HCT116 (cell line): ENCODE results near the gene ENOX1. TPM values are rescaled to one million over a fixed set of nuclear protein-coding genes. Genes with fewer than 3 reads are reported as not detected.

Source experiments
- ATAC-seq: fragments of 200-7000 bp; cut with Tn5 transposase; 2 replicates; pipeline ENCODE4 v1.9.1; 2020; ENCODE audit warnings: mild to moderate bottlenecking, moderate library complexity
- BruUV-seq: library from RNA; stranded (reverse); fragments of 400-500 nt; replicated peaks from 2 replicates; lab custom pipeline; 2021; lab: Mats Ljungman, UMichigan
- CTCF ChIA-PET: fragments of 300-600 bp; sonication (Branson Sonifier 250); formaldehyde crosslinking; loops from one replicate; lab custom pipeline; 2021; ENCODE audit warnings: antibody characterized with exemption; lab: Charles Lee
- POLR2A ChIA-PET: fragments of 300-600, 350-600 bp; sonication (Branson Sonifier 250); formaldehyde crosslinking; loops from one replicate; lab custom pipeline; 2021; ENCODE audit warnings: antibody characterized with exemption; lab: Charles Lee
- RAD21 ChIA-PET, 2 experiments: fragments of 300-600 bp; sonication (Branson Sonifier 250); formaldehyde crosslinking; loops; one replicate each; lab custom pipeline; 2023; ENCODE audit warnings: low total read pairs in 2 of 2; ENCODE audit not compliant: uncharacterized antibody in 2 of 2, unreplicated experiment in 2 of 2, low non-redundant PET in 1 of 2; lab: Charles Lee
- DNase-seq: peaks from one replicate; pipeline ENCODE4 v3.0.0-alpha.2; 2010; ENCODE audit warnings: low read depth, low spot score
- H2AFZ ChIP-seq: fragments of 200-600 bp; shearing (Covaris generic), sonication (generic); 2 replicates; pipeline ENCODE4 v1.6.1; 2017; ENCODE audit warnings: low read depth, mixed run types, mixed read lengths, antibody characterized with exemption, low read length; ENCODE audit not compliant: poor library complexity, severe bottlenecking
- H3K27ac ChIP-seq: 2 replicates; pipeline ENCODE4 v1.5.1; 2012; ENCODE audit warnings: low read depth, low read length
- H3K27me3 ChIP-seq: fragments of 200-600 bp; sonication (generic); 2 replicates; pipeline ENCODE4 v1.6.1; 2016; ENCODE audit warnings: mixed run types, low read length, mixed read lengths; ENCODE audit not compliant: insufficient read depth
- H3K36me3 ChIP-seq, 2 experiments: fragments of 200-500 bp in 1 of 2; fragments of 200-600 bp in 1 of 2; sonication (Bioruptor generic) in 1 of 2; sonication (generic) in 1 of 2; 2 replicates each; pipeline versions ENCODE4 v1.5.1 to v1.6.1; 2014 to 2016; ENCODE audit warnings: low read length in 2 of 2, inconsistent platforms in 1 of 2, mixed read lengths in 1 of 2, mixed run types in 1 of 2; ENCODE audit not compliant: insufficient read depth in 2 of 2, control insufficient read depth in 1 of 2
- H3K4me1 ChIP-seq, 2 experiments: fragments of 200-600 bp in 1 of 2; sonication (generic) in 1 of 2; 2 replicates each; pipeline versions ENCODE4 v1.5.1 to v1.6.1; 2012 to 2017; ENCODE audit warnings: low read length in 2 of 2, inconsistent platforms in 1 of 2, mild to moderate bottlenecking in 1 of 2, mixed read lengths in 1 of 2, mixed run types in 1 of 2, moderate library complexity in 1 of 2; ENCODE audit not compliant: insufficient read depth in 2 of 2, control insufficient read depth in 1 of 2
- H3K4me2 ChIP-seq: fragments of 200-600 bp; sonication (generic); 2 replicates; pipeline ENCODE4 v1.6.1; 2017; ENCODE audit warnings: mixed run types, low read length, mixed read lengths
- H3K4me3 ChIP-seq, 2 experiments: fragments of 200-600 bp in 1 of 2; sonication (generic) in 1 of 2; replicated peaks in 1 of 2; 2 replicates each; pipeline ENCODE4 v1.5.1; 2011 to 2016; ENCODE audit warnings: low read length in 2 of 2, control low read depth in 1 of 2, low read depth in 1 of 2, mild to moderate bottlenecking in 1 of 2, mixed read lengths in 1 of 2, mixed run types in 1 of 2
- H3K79me2 ChIP-seq: fragments of 200-600 bp; sonication (generic); 2 replicates; pipeline ENCODE4 v1.6.1; 2017; ENCODE audit warnings: mild to moderate bottlenecking, mixed run types, low read length, moderate library complexity, mixed read lengths; ENCODE audit not compliant: insufficient read depth
- H3K9ac ChIP-seq: fragments of 200-600 bp; sonication (generic); 2 replicates; pipeline ENCODE4 v1.6.1; 2016; ENCODE audit warnings: low read length, mixed read lengths
- H3K9me2 ChIP-seq: fragments of 200-600 bp; sonication (generic), shearing (Covaris generic); 2 replicates; pipeline ENCODE4 v1.6.1; 2017; ENCODE audit warnings: mixed run types, mild to moderate bottlenecking, moderate library complexity; ENCODE audit not compliant: insufficient read depth
- H3K9me3 ChIP-seq, 2 experiments: fragments of 200-500 bp in 1 of 2; fragments of 200-600 bp in 1 of 2; sonication (Bioruptor generic) in 1 of 2; sonication (generic) in 1 of 2; 2 replicates each; pipeline ENCODE4 v1.6.1; 2014 to 2017; ENCODE audit warnings: low read length in 2 of 2, mixed read lengths in 2 of 2, inconsistent platforms in 1 of 2, low read depth in 1 of 2, mild to moderate bottlenecking in 1 of 2, mixed run types in 1 of 2, moderate library complexity in 1 of 2; ENCODE audit not compliant: control insufficient read depth in 1 of 2, insufficient read depth in 1 of 2
- H4K20me1 ChIP-seq: fragments of 200-600 bp; sonication (generic), shearing (Covaris generic); 2 replicates; pipeline ENCODE4 v1.6.1; 2017; ENCODE audit warnings: mixed run types, mild to moderate bottlenecking, moderate library complexity; ENCODE audit not compliant: insufficient read depth
- ELF1 ChIP-seq: IDR thresholded peaks from 2 replicates; pipeline ENCODE4 v1.6.1; 2012; ENCODE audit warnings: low read depth, borderline replicate concordance
- EZH2 ChIP-seq: fragments of 200-600 bp; sonication (generic); IDR thresholded peaks from 2 replicates; pipeline ENCODE4 v1.6.1; 2017; ENCODE audit warnings: antibody characterized with exemption, mixed run types
- FOSL1 ChIP-seq: IDR thresholded peaks from 2 replicates; pipeline ENCODE4 v1.6.1; 2012; ENCODE audit warnings: low read depth
- RAD21 ChIP-seq: IDR thresholded peaks from 2 replicates; pipeline ENCODE4 v1.6.1; 2012; ENCODE audit warnings: low read depth, mild to moderate bottlenecking
- TCF7L2 ChIP-seq: IDR thresholded peaks from 2 replicates; pipeline ENCODE4 v1.7.0; 2011; ENCODE audit warnings: borderline replicate concordance, inconsistent platforms; ENCODE audit not compliant: insufficient read depth, insufficient read length; ENCODE audit errors: extremely low read depth
- intact Hi-C: fragments of 100-400 bp; cut with micrococcal nuclease; formaldehyde crosslinking; loops from 2 replicates; pipeline ENCODE4 v1.10.0; 2022
- total RNA-seq: library from RNA; stranded (reverse); gene quantifications from one replicate; pipeline ENCODE4 v1.2.1, GENCODE V29; 2021; ENCODE audit not compliant: unreplicated experiment
- TF ChIP-seq, protein P1 (sequence below): IDR thresholded peaks from 2 replicates; pipeline ENCODE4 v1.6.1; 2012; ENCODE audit warnings: low read depth

ENOX1 gene
- total RNA-seq, 1 experiment from 2014 or later, result 4.5 TPM

DNA sequence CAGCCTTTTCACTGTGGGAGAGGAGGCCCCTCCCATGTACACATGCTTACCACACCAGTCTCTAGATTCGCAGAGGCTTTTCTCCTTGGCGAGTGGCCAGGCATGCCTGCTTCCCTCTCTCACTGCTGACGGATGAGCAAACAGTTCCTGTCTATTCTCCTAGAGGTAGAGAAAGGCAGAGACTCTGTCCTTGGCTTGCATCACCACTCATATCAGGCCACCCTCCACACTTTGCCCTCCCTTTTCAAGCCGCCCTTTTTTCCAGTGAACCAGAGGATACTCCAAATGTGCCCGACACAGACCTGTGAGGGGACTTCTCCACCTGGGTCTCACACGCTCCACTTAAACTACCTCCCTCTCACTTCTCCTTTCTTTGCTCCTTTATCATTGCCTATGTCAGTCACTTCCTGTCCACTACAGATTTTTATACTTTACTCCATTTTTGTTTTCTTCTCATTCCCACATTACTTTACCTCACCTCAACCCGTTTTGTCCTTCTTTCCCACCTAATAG lies 478.8 kb downstream of the ENOX1 start:
- Histone ChIP-seq H3K36me3 (no peaks in the 10 kb centered on the region), H3K79me2 (no peaks in the 10 kb centered on the region), H3K4me2 (no peak overlapping the region), H3K9me3 (no peaks in the 10 kb centered on the region), H2AFZ (no peak overlapping the region), H4K20me1 (no peaks in the 10 kb centered on the region), H3K27ac (no peak overlapping the region), H3K9ac (no peak overlapping the region), H3K4me1 (no peaks in the 10 kb centered on the region), H3K9me2 (no peaks in the 10 kb centered on the region), H3K4me3 (no peak overlapping the region), H3K27me3 (no peaks in the 10 kb centered on the region; the same call in 1 of the 2 replicates)
- intact Hi-C loops, result no loop called here
- ATAC-seq, result no peak
- CTCF ChIA-PET, result no interaction called here
- DNase-seq, result no peak
- no TSS peak for BruUV-seq
- POLR2A ChIA-PET, result no interaction called here
- TF ChIP-seq, protein P1, sequence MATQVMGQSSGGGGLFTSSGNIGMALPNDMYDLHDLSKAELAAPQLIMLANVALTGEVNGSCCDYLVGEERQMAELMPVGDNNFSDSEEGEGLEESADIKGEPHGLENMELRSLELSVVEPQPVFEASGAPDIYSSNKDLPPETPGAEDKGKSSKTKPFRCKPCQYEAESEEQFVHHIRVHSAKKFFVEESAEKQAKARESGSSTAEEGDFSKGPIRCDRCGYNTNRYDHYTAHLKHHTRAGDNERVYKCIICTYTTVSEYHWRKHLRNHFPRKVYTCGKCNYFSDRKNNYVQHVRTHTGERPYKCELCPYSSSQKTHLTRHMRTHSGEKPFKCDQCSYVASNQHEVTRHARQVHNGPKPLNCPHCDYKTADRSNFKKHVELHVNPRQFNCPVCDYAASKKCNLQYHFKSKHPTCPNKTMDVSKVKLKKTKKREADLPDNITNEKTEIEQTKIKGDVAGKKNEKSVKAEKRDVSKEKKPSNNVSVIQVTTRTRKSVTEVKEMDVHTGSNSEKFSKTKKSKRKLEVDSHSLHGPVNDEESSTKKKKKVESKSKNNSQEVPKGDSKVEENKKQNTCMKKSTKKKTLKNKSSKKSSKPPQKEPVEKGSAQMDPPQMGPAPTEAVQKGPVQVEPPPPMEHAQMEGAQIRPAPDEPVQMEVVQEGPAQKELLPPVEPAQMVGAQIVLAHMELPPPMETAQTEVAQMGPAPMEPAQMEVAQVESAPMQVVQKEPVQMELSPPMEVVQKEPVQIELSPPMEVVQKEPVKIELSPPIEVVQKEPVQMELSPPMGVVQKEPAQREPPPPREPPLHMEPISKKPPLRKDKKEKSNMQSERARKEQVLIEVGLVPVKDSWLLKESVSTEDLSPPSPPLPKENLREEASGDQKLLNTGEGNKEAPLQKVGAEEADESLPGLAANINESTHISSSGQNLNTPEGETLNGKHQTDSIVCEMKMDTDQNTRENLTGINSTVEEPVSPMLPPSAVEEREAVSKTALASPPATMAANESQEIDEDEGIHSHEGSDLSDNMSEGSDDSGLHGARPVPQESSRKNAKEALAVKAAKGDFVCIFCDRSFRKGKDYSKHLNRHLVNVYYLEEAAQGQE, result no peak
- TF ChIP-seq EZH2, result no peak
- TF ChIP-seq RAD21, result no peak
- no peak for TF ChIP-seq ELF1
- no peak for TF ChIP-seq TCF7L2
- no peak for TF ChIP-seq FOSL1
- RAD21 ChIA-PET, result no interaction called here
